ENCODE data around the gene INO80. TPM values are rescaled to one million over a fixed set of nuclear protein-coding genes. Genes with fewer than 3 reads are reported as not detected.

The INO80 gene
- total RNA-seq, 6 donors from 2014 or later, result 22.8 to 92.2 (median 43.9) TPM

DNA sequence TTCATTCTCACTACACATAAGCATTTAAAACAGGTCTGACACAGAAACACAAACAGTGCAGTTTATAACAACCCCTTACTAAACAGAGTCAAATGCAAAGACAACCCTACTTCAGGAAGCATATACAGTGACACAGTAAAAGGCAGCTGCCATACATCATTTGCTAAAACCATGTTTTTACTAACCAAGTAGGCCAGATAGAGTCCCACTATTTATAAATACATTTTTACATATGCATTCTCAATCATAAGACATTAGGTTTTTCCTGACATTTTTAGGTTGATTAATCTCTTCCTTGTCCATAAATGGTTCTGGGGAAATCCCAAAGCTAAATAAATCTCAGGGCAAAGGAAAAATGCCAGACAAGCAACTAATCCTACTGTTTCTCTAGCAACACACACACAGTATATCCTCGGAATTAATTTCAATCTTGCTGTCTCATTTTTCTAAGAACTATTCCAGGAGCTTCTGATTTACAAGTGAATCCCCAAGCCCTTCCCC, 123.8 kb downstream of the INO80 start:
- 57 to 63% methylated on average over 1 of the region's 1 CpG for WGBS, 2 donors
- Histone ChIP-seq H3K27me3 (no peaks in the 10 kb centered on the region), H3K36me3 (peaks cover 23 to 74% (median 36%) of the 10 kb centered on the region in 4 donors), H3K9me3 (no peaks in the 10 kb centered on the region), H3K4me1 (no peaks in the 10 kb centered on the region), H3K4me3 (no peak overlapping the region), H3K27ac (no peak overlapping the region)
- ATAC-seq (ENCODE audit: low FRiP score in 2 of 2) (no peak), DNase-seq (no peak)
- TF ChIP-seq POLR2A (IDR thresholded peaks at IDR 0.05), result no peak
- TF ChIP-seq EP300 (IDR thresholded peaks at IDR 0.05), result no peak
- TF ChIP-seq CTCF (IDR thresholded peaks at IDR 0.05), result no peak
- TF ChIP-seq POLR2AphosphoS5 (IDR thresholded peaks at IDR 0.05), result no peak

DNA sequence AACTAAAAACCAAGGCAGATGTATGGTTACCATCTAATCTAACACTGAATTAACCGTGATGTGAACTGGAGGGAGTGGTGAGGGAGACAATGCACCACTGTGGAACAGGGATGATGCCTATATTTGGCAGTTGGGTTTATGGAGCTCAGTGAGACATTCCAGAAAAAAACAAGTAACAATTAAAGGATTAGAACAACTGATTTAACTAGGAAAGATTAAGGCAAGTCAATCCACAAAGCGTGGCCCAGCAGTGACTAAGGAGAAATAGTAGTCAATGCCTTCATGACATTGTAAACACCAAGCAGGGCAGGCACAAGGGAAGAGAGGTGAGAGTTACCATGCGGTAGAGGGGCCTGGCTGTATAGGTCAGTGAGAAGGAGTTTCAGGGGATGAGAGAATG, 124.7 kb downstream of the INO80 start:
- no peak for TF ChIP-seq EP300 (IDR thresholded peaks at IDR 0.05)
- no peak for TF ChIP-seq CTCF (IDR thresholded peaks at IDR 0.05)
- no peak for TF ChIP-seq POLR2A (IDR thresholded peaks at IDR 0.05)
- TF ChIP-seq POLR2AphosphoS5 (IDR thresholded peaks at IDR 0.05), result no peak
- DNase-seq (no peak), ATAC-seq (ENCODE audit: low FRiP score in 2 of 2) (no peak)
- 95 to 96% methylated on average over 3 of the region's 3 CpGs for WGBS, 2 donors
- H3K9me3 ChIP-seq, result no peaks in the 10 kb centered on the region
- peaks cover 19 to 74% (median 37%) of the 10 kb centered on the region in 4 donors for H3K36me3 ChIP-seq
- no peak overlapping the region for H3K4me3 ChIP-seq
- H3K27ac ChIP-seq, result no peak overlapping the region
- no peaks in the 10 kb centered on the region for H3K4me1 ChIP-seq
- no peaks in the 10 kb centered on the region for H3K27me3 ChIP-seq

GRCh38 chr15:40990789-40991188, 125.3 kb downstream of the INO80 start:
- no peak for DNase-seq
- 0% methylated on average over 1 of the region's 1 CpG for WGBS, 2 donors
- peaks cover 21 to 74% (median 33%) of the 10 kb centered on the region in 4 donors for H3K36me3 ChIP-seq

GRCh38 chr15:40990080-40990479, 126.0 kb downstream of the INO80 start:
- DNase-seq (no peak), ATAC-seq (ENCODE audit: low FRiP score in 2 of 2) (no peak)
- H3K27me3 ChIP-seq, result no peaks in the 10 kb centered on the region
- no peaks in the 10 kb centered on the region for H3K4me1 ChIP-seq
- H3K4me3 ChIP-seq, result no peak overlapping the region
- TF ChIP-seq CTCF (IDR thresholded peaks at IDR 0.05) (no peak), POLR2A (IDR thresholded peaks at IDR 0.05) (no peak), POLR2AphosphoS5 (IDR thresholded peaks at IDR 0.05) (no peak), EP300 (IDR thresholded peaks at IDR 0.05) (no peak)
- H3K9me3 ChIP-seq, result no peaks in the 10 kb centered on the region
- no peak overlapping the region for H3K27ac ChIP-seq
- peaks cover 27 to 74% (median 37%) of the 10 kb centered on the region in 4 donors for H3K36me3 ChIP-seq

More at GRCh38 chr15:40990789-40991188, 125.3 kb downstream of the INO80 start:
- Histone ChIP-seq H3K27ac (no peak overlapping the region), H3K4me3 (no peak overlapping the region), H3K4me1 (no peaks in the 10 kb centered on the region), H3K27me3 (no peaks in the 10 kb centered on the region), H3K9me3 (no peaks in the 10 kb centered on the region)
- no peak for ATAC-seq (ENCODE audit: low FRiP score in 2 of 2)
- TF ChIP-seq POLR2AphosphoS5 (IDR thresholded peaks at IDR 0.05), result no peak
- no peak for TF ChIP-seq EP300 (IDR thresholded peaks at IDR 0.05)
- no peak for TF ChIP-seq POLR2A (IDR thresholded peaks at IDR 0.05)

- H3K36me3 ChIP-seq, result peaks cover 42 to 77% (median 49%) of the 10 kb centered on the region in 4 donors
These were observed 127.9 kb downstream of the INO80 start for GRCh38 chr15:40988156-40988555.

More at GRCh38 chr15:40988156-40988555, 127.9 kb downstream of the INO80 start:
- DNase-seq (no peak), ATAC-seq (ENCODE audit: low FRiP score in 2 of 2) (no peak)
- Histone ChIP-seq H3K9me3 (no peaks in the 10 kb centered on the region), H3K27ac (no peak overlapping the region), H3K27me3 (no peaks in the 10 kb centered on the region), H3K4me3 (no peak overlapping the region), H3K4me1 (peaks cover 0 to 6% (median 0%) of the 10 kb centered on the region in 4 donors)
- WGBS, 2 donors, result 96 to 97% methylated on average over 4 of the region's 4 CpGs
- no peak for TF ChIP-seq CTCF (IDR thresholded peaks at IDR 0.05)
- TF ChIP-seq POLR2AphosphoS5 (IDR thresholded peaks at IDR 0.05), result no peak
- no peak for TF ChIP-seq POLR2A (IDR thresholded peaks at IDR 0.05)
- TF ChIP-seq EP300 (IDR thresholded peaks at IDR 0.05), result no peak

Data from upper lobe of left lung (tissue), 6 donors.